ENCODE data around the gene MTNR1A.

GRCh38 chr4:186485561-186486062, 69.8 kb downstream of the MTNR1A start:
- TF ChIP-seq POLR2AphosphoS5 (IDR thresholded peaks at IDR 0.05), result no peak
- TF ChIP-seq, protein P1, sequence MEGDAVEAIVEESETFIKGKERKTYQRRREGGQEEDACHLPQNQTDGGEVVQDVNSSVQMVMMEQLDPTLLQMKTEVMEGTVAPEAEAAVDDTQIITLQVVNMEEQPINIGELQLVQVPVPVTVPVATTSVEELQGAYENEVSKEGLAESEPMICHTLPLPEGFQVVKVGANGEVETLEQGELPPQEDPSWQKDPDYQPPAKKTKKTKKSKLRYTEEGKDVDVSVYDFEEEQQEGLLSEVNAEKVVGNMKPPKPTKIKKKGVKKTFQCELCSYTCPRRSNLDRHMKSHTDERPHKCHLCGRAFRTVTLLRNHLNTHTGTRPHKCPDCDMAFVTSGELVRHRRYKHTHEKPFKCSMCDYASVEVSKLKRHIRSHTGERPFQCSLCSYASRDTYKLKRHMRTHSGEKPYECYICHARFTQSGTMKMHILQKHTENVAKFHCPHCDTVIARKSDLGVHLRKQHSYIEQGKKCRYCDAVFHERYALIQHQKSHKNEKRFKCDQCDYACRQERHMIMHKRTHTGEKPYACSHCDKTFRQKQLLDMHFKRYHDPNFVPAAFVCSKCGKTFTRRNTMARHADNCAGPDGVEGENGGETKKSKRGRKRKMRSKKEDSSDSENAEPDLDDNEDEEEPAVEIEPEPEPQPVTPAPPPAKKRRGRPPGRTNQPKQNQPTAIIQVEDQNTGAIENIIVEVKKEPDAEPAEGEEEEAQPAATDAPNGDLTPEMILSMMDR (IDR thresholded peaks at IDR 0.05), result no peak

All from upper lobe of left lung (tissue), 4 donors.